Heart left ventricle (tissue), 16 donors: Measurements from ENCODE around the gene CCDC34. TPM values are rescaled to one million over a fixed set of nuclear protein-coding genes. Genes with fewer than 3 reads are reported as not detected.

ENCODE experiments used
- ATAC-seq, 4 donors: fragments of 200-7000 bp; cut with Tn5 transposase; one replicate each; pipeline ENCODE4 v1.9.1; 2020 to 2022; ENCODE audit warnings: moderate library complexity in 4 of 4, mild to moderate bottlenecking in 3 of 4, moderate number of reproducible peaks in 1 of 4
- DNase-seq, 5 donors: peaks; one replicate each; pipeline ENCODE4 v3.0.0-alpha.2; 2020
- H3K27ac ChIP-seq, 12 donors: fragments of 200-600 bp; sonication (generic) in 4 of 12; one replicate each; pipeline versions ENCODE4 v1.5.0 to v1.8.0; 2016 to 2022; ENCODE audit warnings: mild to moderate bottlenecking in 2 of 12
- H3K27me3 ChIP-seq, 9 donors: fragments of 200-600 bp; sonication (generic) in 2 of 9; one replicate each; pipeline versions ENCODE4 v1.5.1 to v1.8.0; 2016 to 2022; ENCODE audit warnings: mild to moderate bottlenecking in 3 of 9
- H3K36me3 ChIP-seq, 9 donors: fragments of 200-600 bp; sonication (generic) in 2 of 9; one replicate each; pipeline versions ENCODE4 v1.5.0 to v1.8.0; 2018 to 2022; ENCODE audit warnings: mild to moderate bottlenecking in 2 of 9
- H3K4me1 ChIP-seq, 12 donors: fragments of 200-600 bp; sonication (generic) in 4 of 12; one replicate each; pipeline versions ENCODE4 v1.5.0 to v1.8.0; 2016 to 2022; ENCODE audit warnings: mild to moderate bottlenecking in 3 of 12
- H3K4me3 ChIP-seq, 12 donors: fragments of 200-600 bp; sonication (generic) in 4 of 12; one replicate each; pipeline versions ENCODE4 v1.5.0 to v1.8.0; 2017 to 2022; ENCODE audit warnings: mild to moderate bottlenecking in 9 of 12, moderate library complexity in 4 of 12
- H3K9me3 ChIP-seq, 12 donors: fragments of 200-600 bp; sonication (generic) in 4 of 12; one replicate each; pipeline versions ENCODE4 v1.5.0 to v1.8.0; 2016 to 2022; ENCODE audit warnings: mild to moderate bottlenecking in 1 of 12
- CTCF ChIP-seq, 12 donors: fragments of 200-600 bp; sonication (generic) in 4 of 12; IDR thresholded peaks; one replicate each; pipeline versions ENCODE4 v1.5.0 to v1.8.0; 2018 to 2022; ENCODE audit warnings: antibody characterized with exemption in 12 of 12, mild to moderate bottlenecking in 5 of 12
- POLR2A ChIP-seq, 2 donors: fragments of 450-650 bp; IDR thresholded peaks; one replicate each; pipeline ENCODE4 v1.6.1; 2017; ENCODE audit warnings: antibody characterized with exemption in 2 of 2, mild to moderate bottlenecking in 2 of 2, moderate library complexity in 2 of 2
- WGBS, 4 donors: extraction: QIAGEN DNeasy Blood & Tissue Kit in 2 of 4; methylation state at CpG; one replicate each; pipeline versions ENCODE4 v1.1.5 to v1.1.7; 2013 to 2018; 5-methylcytosine and 5-hydroxymethylcytosine counted together
- intact Hi-C, 10 donors: fragments of 100-400 bp; cut with DNase I; formaldehyde crosslinking; loops; one replicate each; pipeline versions ENCODE4 v1.11.1 to v1.14.2; 2022
- polyA plus RNA-seq, 2 donors: library from polyadenylated mRNA; stranded (reverse); fragments of 200-250 nt; gene quantifications; one replicate each; pipeline ENCODE4 v1.2.3, GENCODE V29; 2013
- total RNA-seq, 9 donors: library from RNA; depleted of rRNA in 2 of 9; stranded (reverse); fragments of >200 nt in 2 of 9; fragmentation: NEBNext Ultra II Directional in 3 of 9; extraction: Animal tissue kit (Norgen Biotek cat#: 25700) in 3 of 9; gene quantifications; one replicate each; pipeline versions ENCODE4 v1.1.0 to v1.2.4, GENCODE V29; 2016 to 2023
- donor health status: ischemic (EF 13 %, LVEDD 7.1; RV severe dilation, severe dysfunction).
- donor health status: healthy with polysubstance abuse.
- donor health status: DM: no; HTN: yes; CAD: no.
- donor health status: DM: no; HTN: no; CAD: no.
- donor health status: ischemic (EF 25% LVEDD 6.9; RV normal size, moderate dysfunction).
- donor health status: ischemic (EF 25% LVEDD 5.7; RV mildly dilated, moderate dysfunction).
- donor health status: healthy.
- donor health status: DM: yes; HTN: yes; CAD: no.
- donor health status: ischemic (EF 35%, LVEDD 5.7; RV mildly dilated, moderate dysfunction).
- donor health status: nonischemic (EF 11% LVEDD 7.7; RV severe dilation, severe dysfunction).
- donor health status: DM: yes; HTN: yes; CAD: no.
- donor health status: PGD.
- donor health status: ischemic (EF 29% LVEDD 5.4; RV normal size, mild dysfunction).
- donor health status: nonischemic (EF 23%, LVEDD 6.1; RV moderate dilation, normal function).

The CCDC34 gene
- total and polyA plus RNA-seq, 11 donors = 1.1 to 8.3 (median 3.0) TPM

DNA sequence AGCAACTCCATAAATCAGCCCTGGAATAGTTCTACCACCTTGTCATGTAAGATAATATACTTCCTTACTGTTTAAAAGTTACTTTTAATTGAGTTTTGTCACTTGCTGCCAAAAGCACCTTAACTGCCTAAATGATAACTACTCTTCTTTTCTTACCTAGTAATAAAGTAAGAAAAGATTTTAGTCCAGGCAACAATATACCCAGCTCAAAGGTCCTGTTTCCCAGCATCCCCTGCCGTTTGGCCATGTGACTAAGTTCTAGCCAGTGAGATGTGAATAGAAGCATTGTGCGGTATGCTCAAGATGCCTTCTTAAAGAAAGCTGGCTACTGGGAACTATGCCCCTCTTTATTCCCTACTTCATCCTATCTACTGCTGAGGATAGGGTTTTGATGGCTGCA is 39.4 kb upstream of the CCDC34 start:
- 91 to 100% (median 94%) methylated on average over 2 of the region's 2 CpGs for WGBS, 4 donors
- no peak overlapping the region for H3K27ac ChIP-seq
- H3K27me3 ChIP-seq = no peaks in the 10 kb centered on the region
- intact Hi-C loops = no loop called here
- no peaks in the 10 kb centered on the region for H3K9me3 ChIP-seq
- ATAC-seq = no peak
- TF ChIP-seq POLR2A (IDR thresholded peaks at IDR 0.05) (no peak), CTCF (IDR thresholded peaks at IDR 0.05) (no peak)
- H3K36me3 ChIP-seq = no peaks in the 10 kb centered on the region
- no peak for DNase-seq
- no peak overlapping the region for H3K4me3 ChIP-seq
- H3K4me1 ChIP-seq = peaks cover 0 to 36% (median 2%) of the 10 kb centered on the region in 12 donors

DNA sequence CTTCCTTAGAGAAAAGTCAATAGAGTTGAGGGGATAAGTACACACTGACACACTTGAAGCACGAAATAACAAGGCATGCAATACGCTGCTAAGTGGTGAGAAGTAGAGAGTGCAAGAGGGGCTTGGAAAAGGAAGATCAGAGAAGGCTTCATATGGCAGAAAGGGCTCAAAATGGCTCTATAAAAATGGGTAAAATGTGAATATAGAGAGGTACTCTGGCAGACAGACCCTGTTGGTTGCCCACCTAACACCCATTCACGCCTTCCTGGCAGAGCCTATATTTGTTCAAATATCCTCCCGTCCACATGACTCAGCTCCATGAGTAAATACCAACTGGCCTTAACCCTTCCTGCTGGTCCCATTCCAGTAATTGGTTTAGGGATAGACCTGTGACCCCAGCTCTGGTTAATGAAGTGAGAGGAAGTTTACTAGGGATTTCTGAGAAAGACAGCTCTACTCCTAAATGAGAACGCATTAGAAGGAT is 38.9 kb upstream of the CCDC34 start:
- no peak for DNase-seq
- Histone ChIP-seq H3K27ac (no peak overlapping the region), H3K9me3 (no peaks in the 10 kb centered on the region), H3K4me3 (no peak overlapping the region), H3K4me1 (peaks cover 0 to 35% (median 2%) of the 10 kb centered on the region in 12 donors), H3K36me3 (no peaks in the 10 kb centered on the region), H3K27me3 (no peaks in the 10 kb centered on the region)
- no peak for TF ChIP-seq CTCF (IDR thresholded peaks at IDR 0.05)
- no peak for ATAC-seq
- intact Hi-C loops = no loop called here
- 85 to 92% (median 90%) methylated on average over 5 of the region's 5 CpGs for WGBS, 4 donors

DNA sequence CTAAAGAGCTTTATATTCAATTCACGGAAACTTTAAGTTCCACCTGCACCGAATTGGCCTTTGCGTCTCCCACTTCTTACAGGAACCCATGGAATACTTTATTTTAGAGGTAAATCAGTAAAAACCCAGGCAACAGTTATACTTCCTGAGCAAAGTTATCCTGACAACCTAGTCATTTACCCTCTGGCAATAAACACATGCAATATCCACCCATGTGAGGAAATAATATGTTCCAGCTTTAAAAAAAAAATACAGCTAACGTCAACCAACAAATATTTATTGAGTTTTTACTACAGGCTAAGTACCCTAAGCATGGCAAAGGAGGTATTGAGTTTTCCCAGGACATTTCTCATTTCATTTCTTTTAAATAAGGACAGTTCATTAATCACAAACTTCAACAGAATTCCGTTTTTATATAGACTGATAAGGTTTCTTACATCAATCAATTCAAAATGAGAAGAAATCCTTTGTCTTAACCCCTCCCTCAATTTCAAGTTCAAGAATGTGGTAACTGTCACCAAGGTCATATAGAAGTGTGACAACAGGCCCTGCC is 38.3 kb upstream of the CCDC34 start:
- WGBS, 4 donors = 87 to 93% (median 93%) methylated on average over 5 of the region's 5 CpGs
- no peak for ATAC-seq
- intact Hi-C loops = no loop called here

DNA sequence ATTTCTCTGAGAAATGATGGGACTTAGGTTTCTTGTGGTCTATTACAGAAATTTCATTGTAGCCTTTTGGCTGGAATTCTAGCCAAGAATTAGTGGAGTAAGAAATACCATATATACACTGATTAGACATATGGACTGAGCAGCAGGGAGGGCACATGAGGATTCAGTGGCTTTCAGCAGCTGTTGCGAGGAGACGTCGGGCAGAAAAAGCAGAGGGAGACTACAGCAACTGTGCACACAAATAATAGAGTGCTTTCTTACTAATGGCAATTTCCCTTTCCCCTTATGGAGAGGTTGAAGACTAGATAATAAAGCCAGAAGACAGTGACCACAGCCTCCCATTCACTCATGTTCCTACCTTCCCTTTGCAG is 35.4 kb upstream of the CCDC34 start:
- TF ChIP-seq CTCF (IDR thresholded peaks at IDR 0.05) = no peak
- TF ChIP-seq POLR2A (IDR thresholded peaks at IDR 0.05) = no peak
- no peaks in the 10 kb centered on the region for H3K9me3 ChIP-seq
- intact Hi-C loops = loop anchor here in 1 of 10 donors (5.0 kb wide), 1 partner anchor 74 kb away; the partner anchor contains the start of gene LGR4
- DNase-seq = no peak
- no peak overlapping the region for H3K4me3 ChIP-seq
- WGBS, 4 donors = 69 to 96% (median 92%) methylated on average over 3 of the region's 3 CpGs
- H3K27me3 ChIP-seq = no peaks in the 10 kb centered on the region
- peaks cover 0 to 37% (median 5%) of the 10 kb centered on the region in 12 donors for H3K4me1 ChIP-seq
- no peak for ATAC-seq
- H3K36me3 ChIP-seq = no peaks in the 10 kb centered on the region
- no peak overlapping the region for H3K27ac ChIP-seq

More for the DNA sequence above, 38.3 kb upstream of the CCDC34 start:
- peaks cover 0 to 35% (median 1%) of the 10 kb centered on the region in 12 donors for H3K4me1 ChIP-seq
- no peak for TF ChIP-seq POLR2A (IDR thresholded peaks at IDR 0.05)
- no peak for TF ChIP-seq CTCF (IDR thresholded peaks at IDR 0.05)
- DNase-seq = no peak
- no peaks in the 10 kb centered on the region for H3K9me3 ChIP-seq
- no peaks in the 10 kb centered on the region for H3K36me3 ChIP-seq
- no peak overlapping the region for H3K27ac ChIP-seq
- H3K27me3 ChIP-seq = no peaks in the 10 kb centered on the region
- H3K4me3 ChIP-seq = no peak overlapping the region
